IMR-90 (cell line): ENCODE results near the gene SPTSSB. TPM values are rescaled to one million over a fixed set of nuclear protein-coding genes. Genes with fewer than 3 reads are reported as not detected.

ENCODE experiments used
- ATAC-seq: fragments of 200-7000 bp; cut with Tn5 transposase; 2 replicates; pipeline ENCODE4 v1.9.1; 2020; ENCODE audit warnings: low read depth, mild to moderate bottlenecking, moderate library complexity
- BruUV-seq: library from RNA; stranded (reverse); fragments of 400-500 nt; replicated peaks from 2 replicates; lab custom pipeline; 2021; lab: Mats Ljungman, UMichigan
- CTCF ChIA-PET: fragments of 300-600 bp; formaldehyde crosslinking; extraction: SDS; loops from one replicate; lab custom pipeline; 2021; ENCODE audit warnings: antibody characterized with exemption; lab: Yijun Ruan, JAX
- POLR2A ChIA-PET: fragments of 300-600 bp; sonication (Branson Sonifier 250); formaldehyde crosslinking; loops from one replicate; lab custom pipeline; 2022; ENCODE audit warnings: antibody characterized with exemption; ENCODE audit not compliant: unreplicated experiment; lab: Charles Lee
- DNase-seq: peaks from one replicate; pipeline ENCODE4 v3.0.0; 2013
- H2AFZ ChIP-seq: replicated peaks from 2 replicates; pipeline ENCODE3; 2013; ENCODE audit warnings: low read length, mild to moderate bottlenecking; ENCODE audit not compliant: poor library complexity
- H2AK5ac ChIP-seq: 2 replicates; pipeline ENCODE4 v1.6.1; 2013; ENCODE audit warnings: low read depth, low read length, inconsistent platforms
- H2AK9ac ChIP-seq: replicated peaks from 2 replicates; pipeline ENCODE3; 2013; ENCODE audit warnings: mild to moderate bottlenecking, low read depth, low read length, moderate library complexity; ENCODE audit not compliant: poor library complexity
- H2BK120ac ChIP-seq: 2 replicates; pipeline ENCODE4 v1.6.1; 2013; ENCODE audit warnings: low read depth, low read length, inconsistent platforms
- H2BK15ac ChIP-seq: 3 replicates; pipeline ENCODE4 v1.6.1; 2013; ENCODE audit warnings: low read depth, low read length, inconsistent platforms
- H2BK20ac ChIP-seq: 2 replicates; pipeline ENCODE4 v1.6.1; 2013; ENCODE audit warnings: low read depth, mild to moderate bottlenecking, inconsistent platforms, low read length, moderate library complexity
- H2BK5ac ChIP-seq: 2 replicates; pipeline ENCODE4 v1.6.1; 2013; ENCODE audit warnings: mild to moderate bottlenecking, low read depth, low read length, inconsistent platforms; ENCODE audit not compliant: poor library complexity, severe bottlenecking
- H3K14ac ChIP-seq: replicated peaks from 2 replicates; pipeline ENCODE4 v1.6.1; 2013; ENCODE audit warnings: low read depth, low read length, inconsistent platforms
- H3K18ac ChIP-seq: 2 replicates; pipeline ENCODE4 v1.6.1; 2013; ENCODE audit warnings: low read depth, low read length, control low read depth
- H3K23ac ChIP-seq: 2 replicates; pipeline ENCODE4 v1.6.1; 2013; ENCODE audit warnings: low read depth, low read length, inconsistent platforms
- H3K27ac ChIP-seq: 2 replicates; pipeline ENCODE4 v1.5.1; 2013; ENCODE audit warnings: mild to moderate bottlenecking, control low read depth, low read length; ENCODE audit not compliant: insufficient read depth
- H3K27me3 ChIP-seq: 2 replicates; pipeline ENCODE4 v1.6.1; 2013; ENCODE audit warnings: low read length; ENCODE audit not compliant: control insufficient read depth, insufficient read depth
- H3K36me3 ChIP-seq: 2 replicates; pipeline ENCODE4 v1.6.1; 2013; ENCODE audit warnings: low read length, mixed read lengths; ENCODE audit not compliant: control insufficient read depth, insufficient read depth
- H3K4ac ChIP-seq: 2 replicates; pipeline ENCODE4 v1.6.1; 2013; ENCODE audit warnings: low read depth, low read length, inconsistent platforms
- H3K4me1 ChIP-seq: 2 replicates; pipeline ENCODE4 v1.6.1; 2013; ENCODE audit warnings: low read length, mixed read lengths; ENCODE audit not compliant: control insufficient read depth, insufficient read depth
- H3K4me2 ChIP-seq: 2 replicates; pipeline ENCODE4 v1.6.1; 2013; ENCODE audit warnings: low read depth, mild to moderate bottlenecking, control low read depth, low read length, moderate library complexity
- H3K4me3 ChIP-seq: 2 replicates; pipeline ENCODE4 v1.5.1; 2013; ENCODE audit warnings: low read depth, mild to moderate bottlenecking, control low read depth, low read length, moderate library complexity; ENCODE audit not compliant: insufficient read depth
- H3K56ac ChIP-seq: 2 replicates; pipeline ENCODE4 v1.6.1; 2013; ENCODE audit warnings: low read length, inconsistent platforms; ENCODE audit not compliant: insufficient read depth; ENCODE audit errors: extremely low read depth
- H3K79me1 ChIP-seq, 2 experiments: 2 replicates each; pipeline ENCODE4 v1.6.1; 2013; ENCODE audit warnings: low read length in 2 of 2, inconsistent platforms in 1 of 2, low read depth in 1 of 2
- H3K9ac ChIP-seq: 2 replicates; pipeline ENCODE4 v1.6.1; 2013; ENCODE audit warnings: low read depth, low read length, control low read depth
- H3K9me1 ChIP-seq: 2 replicates; pipeline ENCODE4 v1.6.1; 2013; ENCODE audit warnings: low read length, inconsistent platforms; ENCODE audit not compliant: insufficient read depth
- H3K9me3 ChIP-seq: 2 replicates; pipeline ENCODE4 v1.6.1; 2013; ENCODE audit warnings: low read length; ENCODE audit not compliant: control insufficient read depth, insufficient read depth
- H4K20me1 ChIP-seq: 2 replicates; pipeline ENCODE4 v1.6.1; 2013; ENCODE audit warnings: low read length, inconsistent platforms; ENCODE audit not compliant: insufficient read depth
- H4K5ac ChIP-seq: 2 replicates; pipeline ENCODE4 v1.6.1; 2013; ENCODE audit warnings: mild to moderate bottlenecking, low read depth, low read length, control low read depth
- H4K8ac ChIP-seq, 2 experiments: 2 replicates each; pipeline ENCODE4 v1.6.1; 2013; ENCODE audit warnings: low read depth in 2 of 2, low read length in 2 of 2, control low read depth in 1 of 2, inconsistent platforms in 1 of 2
- H4K91ac ChIP-seq: 2 replicates; pipeline ENCODE4 v1.6.1; 2013; ENCODE audit warnings: low read depth, low read length, inconsistent platforms; ENCODE audit not compliant: insufficient read depth
- BHLHE40 ChIP-seq: fragments of 150-350 bp; IDR thresholded peaks from 2 replicates; pipeline ENCODE4 v1.6.1; 2016; ENCODE audit warnings: mild to moderate bottlenecking, low read depth, low read length
- CEBPB ChIP-seq: IDR thresholded peaks from 2 replicates; pipeline ENCODE4 v1.6.1; 2012; ENCODE audit warnings: low read depth, low read length, improper control_type of control experiment
- ELK1 ChIP-seq: fragments of 150-350 bp; IDR thresholded peaks from 2 replicates; pipeline ENCODE4 v1.6.1; 2016; ENCODE audit warnings: low read depth, mild to moderate bottlenecking, low read length, moderate library complexity, borderline replicate concordance
- MAFK ChIP-seq: IDR thresholded peaks from 2 replicates; pipeline ENCODE4 v1.6.1; 2012; ENCODE audit warnings: low read depth, low read length, improper control_type of control experiment
- MXI1 ChIP-seq: IDR thresholded peaks from 2 replicates; pipeline ENCODE4 v1.6.1; 2012; ENCODE audit warnings: low read depth, mild to moderate bottlenecking, low read length, moderate library complexity, borderline replicate concordance
- NFE2L2 ChIP-seq: fragments of 150-350 bp; IDR thresholded peaks from 2 replicates; pipeline ENCODE4 v1.6.1; 2016; ENCODE audit warnings: low read depth, mild to moderate bottlenecking, low read length
- RAD21 ChIP-seq: IDR thresholded peaks from 2 replicates; pipeline ENCODE4 v1.6.1; 2012; ENCODE audit warnings: low read length, improper control_type of control experiment
- RFX5 ChIP-seq: IDR thresholded peaks from 2 replicates; pipeline ENCODE4 v1.8.0; 2012; ENCODE audit warnings: low read depth, mild to moderate bottlenecking, low read length, moderate library complexity
- WGBS, 2 experiments: methylation state at CpG; one replicate each; pipeline versions ENCODE4 v1.1.5 to v1.1.7; 2013; ENCODE audit warnings: missing lambda C conversion rate in 2 of 2; ENCODE audit not compliant: insufficient read length in 1 of 2; ENCODE audit errors: extremely low coverage in 2 of 2; 5-methylcytosine and 5-hydroxymethylcytosine counted together
- dilution Hi-C: fragments of 300-500 bp; cut with HindIII; formaldehyde crosslinking; loops from one replicate; pipeline ENCODE4 v1.14.3; 2018; ENCODE audit warnings: low sequenced_read_pairs; ENCODE audit not compliant: unreplicated experiment
- in situ Hi-C: fragments of 300-500 bp; cut with MboI; formaldehyde crosslinking; loops from 3 replicates; pipeline ENCODE4 v1.14.3; 2019; ENCODE audit warnings: low sequenced_read_pairs, inconsistent platforms, mixed read lengths
- intact Hi-C: fragments of 100-400 bp; cut with micrococcal nuclease; formaldehyde crosslinking; loops from 2 replicates; pipeline ENCODE4 v1.10.0; 2022
- polyA plus RNA-seq, 3 experiments: library from polyadenylated mRNA; depleted of rRNA; stranded (reverse); fragments of >200 nt; gene quantifications; 2 replicates each; pipeline ENCODE4 v1.2.3, GENCODE V29; 2012; ENCODE audit warnings: low replicate concordance in 1 of 3
- total RNA-seq: library from RNA; depleted of rRNA; stranded (reverse); fragments of >200 nt; gene quantifications from 2 replicates; pipeline ENCODE4 v1.2.3, GENCODE V29; 2012
- TF ChIP-seq, protein P1 (sequence below): conservative IDR thresholded peaks from 2 replicates; pipeline ENCODE4 v1.5.1; 2012; ENCODE audit warnings: mild to moderate bottlenecking, low read depth, low read length, improper control_type of control experiment

SPTSSB gene
- total and polyA plus RNA-seq, 2 of the 4 experiments (the other 2 are of a cell fraction), result not detected

DNA sequence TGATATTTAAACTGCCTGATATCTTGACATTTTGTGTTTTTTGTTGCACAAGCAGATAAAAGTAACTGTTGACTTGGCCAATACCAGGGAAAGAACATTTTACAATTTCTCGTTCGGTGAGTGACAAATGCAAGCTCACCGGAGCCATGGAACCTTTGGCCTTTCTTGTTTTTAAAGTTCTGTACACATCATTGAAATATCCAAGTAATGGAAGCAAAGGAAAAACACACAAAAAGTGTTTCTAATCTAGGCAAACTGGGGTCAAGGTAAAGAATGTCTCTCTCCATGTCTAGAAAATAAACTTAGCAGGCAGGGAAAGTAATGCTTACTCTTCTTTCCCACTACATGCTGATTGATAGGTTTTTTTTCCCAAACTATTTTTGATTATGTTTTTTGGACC is 27.8 kb downstream of the SPTSSB start:
- H3K4me1 ChIP-seq, result no peaks in the 10 kb centered on the region
- H3K14ac ChIP-seq, result no peak overlapping the region
- POLR2A ChIA-PET, result no interaction called here

More for the DNA sequence above, 27.8 kb downstream of the SPTSSB start:
- no peak overlapping the region for H3K23ac ChIP-seq
- CTCF ChIA-PET, result no interaction called here
- TF ChIP-seq NFE2L2 (no peak), MAFK (no peak), BHLHE40 (no peak), RFX5 (no peak), CEBPB (no peak), MXI1 (no peak), RAD21 (no peak), ELK1 (no peak)
- TF ChIP-seq, protein P1, sequence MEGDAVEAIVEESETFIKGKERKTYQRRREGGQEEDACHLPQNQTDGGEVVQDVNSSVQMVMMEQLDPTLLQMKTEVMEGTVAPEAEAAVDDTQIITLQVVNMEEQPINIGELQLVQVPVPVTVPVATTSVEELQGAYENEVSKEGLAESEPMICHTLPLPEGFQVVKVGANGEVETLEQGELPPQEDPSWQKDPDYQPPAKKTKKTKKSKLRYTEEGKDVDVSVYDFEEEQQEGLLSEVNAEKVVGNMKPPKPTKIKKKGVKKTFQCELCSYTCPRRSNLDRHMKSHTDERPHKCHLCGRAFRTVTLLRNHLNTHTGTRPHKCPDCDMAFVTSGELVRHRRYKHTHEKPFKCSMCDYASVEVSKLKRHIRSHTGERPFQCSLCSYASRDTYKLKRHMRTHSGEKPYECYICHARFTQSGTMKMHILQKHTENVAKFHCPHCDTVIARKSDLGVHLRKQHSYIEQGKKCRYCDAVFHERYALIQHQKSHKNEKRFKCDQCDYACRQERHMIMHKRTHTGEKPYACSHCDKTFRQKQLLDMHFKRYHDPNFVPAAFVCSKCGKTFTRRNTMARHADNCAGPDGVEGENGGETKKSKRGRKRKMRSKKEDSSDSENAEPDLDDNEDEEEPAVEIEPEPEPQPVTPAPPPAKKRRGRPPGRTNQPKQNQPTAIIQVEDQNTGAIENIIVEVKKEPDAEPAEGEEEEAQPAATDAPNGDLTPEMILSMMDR, result no peak
- H3K4ac ChIP-seq, result no peak overlapping the region
- dilution Hi-C loops, result no loop called here
- no peaks in the 10 kb centered on the region for H3K36me3 ChIP-seq
- H4K91ac ChIP-seq, result no peak overlapping the region
- no peaks in the 10 kb centered on the region for H3K79me1 ChIP-seq
- in situ Hi-C loops, result no loop called here
- H4K8ac ChIP-seq, result no peak overlapping the region
- H2AFZ ChIP-seq, result no peak overlapping the region
- no peaks in the 10 kb centered on the region for H4K20me1 ChIP-seq
- no peak overlapping the region for H3K27ac ChIP-seq
- H4K5ac ChIP-seq, result no peak overlapping the region
- H2BK5ac ChIP-seq, result no peak overlapping the region
- no peak overlapping the region for H2AK9ac ChIP-seq
- no peak for DNase-seq
- no peaks in the 10 kb centered on the region; the same call in 1 of the 2 replicates for H3K27me3 ChIP-seq
- no peak overlapping the region for H3K4me2 ChIP-seq
- no peak overlapping the region for H2BK20ac ChIP-seq
- no TSS peak for BruUV-seq
- H3K4me3 ChIP-seq, result no peak overlapping the region
- H3K9me3 ChIP-seq, result no peaks in the 10 kb centered on the region
- no peak overlapping the region for H3K18ac ChIP-seq
- H3K9ac ChIP-seq, result no peak overlapping the region
- H2BK15ac ChIP-seq, result no peak overlapping the region
- no CpG with 5 or more reads among the region's 3 CpGs for WGBS, 2 experiments
- H2AK5ac ChIP-seq, result no peak overlapping the region
- intact Hi-C loops, result no loop called here
- no peak for ATAC-seq
- H3K9me1 ChIP-seq, result no peaks in the 10 kb centered on the region
- H2BK120ac ChIP-seq, result no peak overlapping the region
- no peak overlapping the region for H3K56ac ChIP-seq
